Fibroblast of lung (primary cell): ENCODE results near the gene NINJ2.

Experiments
- EZH2 ChIP-seq: IDR thresholded peaks from 2 replicates; pipeline ENCODE4 v1.5.1; 2012; ENCODE audit warnings: low read length, control low read depth, mild to moderate bottlenecking; ENCODE audit errors: missing control alignments
- TF ChIP-seq, protein P1 (sequence below), 2 donors: IDR thresholded peaks in 1 of 2; conservative IDR thresholded peaks in 1 of 2; 1 replicate in 1 of 2; 2 replicates in 1 of 2; pipeline ENCODE4 v1.5.1; 2011 to 2012; ENCODE audit warnings: low read length in 2 of 2, control low read depth in 1 of 2, inconsistent platforms in 1 of 2, low read depth in 1 of 2, mild to moderate bottlenecking in 1 of 2

DNA sequence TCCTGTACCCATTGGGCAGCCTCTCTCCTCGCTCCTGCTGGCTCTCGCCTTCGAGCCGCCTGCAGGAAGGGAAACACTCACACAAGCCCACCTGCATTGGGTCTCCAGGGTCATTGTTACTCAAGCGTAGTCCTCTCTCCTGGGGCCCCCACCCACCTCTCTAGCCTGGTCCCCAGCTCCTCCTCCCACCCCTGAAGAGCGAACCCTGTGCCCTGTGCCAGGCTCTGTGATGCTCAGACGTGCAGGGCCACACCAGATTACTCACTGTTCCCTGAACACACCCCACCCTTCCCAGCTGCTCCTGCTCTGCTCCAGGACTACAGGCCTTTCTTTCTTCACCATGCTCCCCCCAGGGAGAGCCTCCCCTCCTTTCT lies 88.1 kb downstream of the NINJ2 start:
- TF ChIP-seq, protein P1, sequence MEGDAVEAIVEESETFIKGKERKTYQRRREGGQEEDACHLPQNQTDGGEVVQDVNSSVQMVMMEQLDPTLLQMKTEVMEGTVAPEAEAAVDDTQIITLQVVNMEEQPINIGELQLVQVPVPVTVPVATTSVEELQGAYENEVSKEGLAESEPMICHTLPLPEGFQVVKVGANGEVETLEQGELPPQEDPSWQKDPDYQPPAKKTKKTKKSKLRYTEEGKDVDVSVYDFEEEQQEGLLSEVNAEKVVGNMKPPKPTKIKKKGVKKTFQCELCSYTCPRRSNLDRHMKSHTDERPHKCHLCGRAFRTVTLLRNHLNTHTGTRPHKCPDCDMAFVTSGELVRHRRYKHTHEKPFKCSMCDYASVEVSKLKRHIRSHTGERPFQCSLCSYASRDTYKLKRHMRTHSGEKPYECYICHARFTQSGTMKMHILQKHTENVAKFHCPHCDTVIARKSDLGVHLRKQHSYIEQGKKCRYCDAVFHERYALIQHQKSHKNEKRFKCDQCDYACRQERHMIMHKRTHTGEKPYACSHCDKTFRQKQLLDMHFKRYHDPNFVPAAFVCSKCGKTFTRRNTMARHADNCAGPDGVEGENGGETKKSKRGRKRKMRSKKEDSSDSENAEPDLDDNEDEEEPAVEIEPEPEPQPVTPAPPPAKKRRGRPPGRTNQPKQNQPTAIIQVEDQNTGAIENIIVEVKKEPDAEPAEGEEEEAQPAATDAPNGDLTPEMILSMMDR (conservative IDR thresholded peaks at IDR 0.05 in 1 of 2, IDR thresholded peaks at IDR 0.05 in 1 of 2; ENCODE audit: low read depth in 1 of 2, low read length in 2 of 2) = no peak
- no peak for TF ChIP-seq EZH2
